Measurements from ENCODE around the gene FES.

FES gene

DNA sequence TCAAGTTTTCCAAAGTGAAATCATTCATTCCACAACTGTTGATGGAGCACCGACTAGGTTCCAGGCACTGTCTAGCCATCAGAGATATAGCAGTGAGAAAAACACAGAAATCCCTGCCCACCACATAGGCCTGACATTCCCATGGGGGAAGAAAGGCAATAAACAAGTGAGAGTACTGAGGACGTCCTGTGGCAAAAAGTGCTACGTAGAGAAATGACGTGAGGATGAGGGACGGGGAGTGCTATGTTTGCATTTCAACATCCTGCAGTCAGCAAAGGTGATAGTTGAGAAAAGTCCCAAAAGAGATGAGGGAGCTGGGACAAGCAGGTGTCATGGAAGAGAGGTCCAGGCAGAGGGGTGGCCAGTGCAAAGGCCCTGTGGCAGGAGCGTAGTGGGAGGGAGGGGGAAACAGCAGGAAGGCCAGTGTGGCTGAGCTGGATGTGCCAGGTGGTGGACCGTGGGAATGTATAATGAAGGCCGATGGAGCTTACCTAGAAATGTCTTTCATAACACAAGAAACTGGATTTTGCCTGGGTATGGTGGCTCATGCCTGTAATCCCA is 26.3 kb upstream of the FES start:
- H3K4me3 ChIP-seq (ENCODE audit: low read depth, low read length, poor library complexity, severe bottlenecking): no peak overlapping the region
- 0 out of 2 replicates have a peak, but pooled peaks cover 2% of the 10 kb centered on the region for H3K27me3 ChIP-seq (ENCODE audit: insufficient read depth, low read length)
- no peaks in the 10 kb centered on the region for H3K79me2 ChIP-seq (ENCODE audit: insufficient read depth, low read length)
- no peaks in the 10 kb centered on the region for H3F3A ChIP-seq (ENCODE audit: insufficient read depth, low read length)
- no peak overlapping the region for H3K4me2 ChIP-seq (ENCODE audit: low read length)
- H3K9ac ChIP-seq (ENCODE audit: low read length): no peak overlapping the region
- H4K20me1 ChIP-seq (ENCODE audit: insufficient read depth, low read length): no peaks in the 10 kb centered on the region
- H2AFZ ChIP-seq (ENCODE audit: low read length): no peak overlapping the region
- no peaks in the 10 kb centered on the region for H3K36me3 ChIP-seq (ENCODE audit: insufficient read depth, low read length)
- no peak overlapping the region for H3K27ac ChIP-seq (ENCODE audit: low read depth, low read length, poor library complexity, severe bottlenecking)
- no peak for TF ChIP-seq EZH2 (IDR thresholded peaks at IDR 0.05; ENCODE audit: borderline replicate concordance, low read length)
- TF ChIP-seq, protein P1, sequence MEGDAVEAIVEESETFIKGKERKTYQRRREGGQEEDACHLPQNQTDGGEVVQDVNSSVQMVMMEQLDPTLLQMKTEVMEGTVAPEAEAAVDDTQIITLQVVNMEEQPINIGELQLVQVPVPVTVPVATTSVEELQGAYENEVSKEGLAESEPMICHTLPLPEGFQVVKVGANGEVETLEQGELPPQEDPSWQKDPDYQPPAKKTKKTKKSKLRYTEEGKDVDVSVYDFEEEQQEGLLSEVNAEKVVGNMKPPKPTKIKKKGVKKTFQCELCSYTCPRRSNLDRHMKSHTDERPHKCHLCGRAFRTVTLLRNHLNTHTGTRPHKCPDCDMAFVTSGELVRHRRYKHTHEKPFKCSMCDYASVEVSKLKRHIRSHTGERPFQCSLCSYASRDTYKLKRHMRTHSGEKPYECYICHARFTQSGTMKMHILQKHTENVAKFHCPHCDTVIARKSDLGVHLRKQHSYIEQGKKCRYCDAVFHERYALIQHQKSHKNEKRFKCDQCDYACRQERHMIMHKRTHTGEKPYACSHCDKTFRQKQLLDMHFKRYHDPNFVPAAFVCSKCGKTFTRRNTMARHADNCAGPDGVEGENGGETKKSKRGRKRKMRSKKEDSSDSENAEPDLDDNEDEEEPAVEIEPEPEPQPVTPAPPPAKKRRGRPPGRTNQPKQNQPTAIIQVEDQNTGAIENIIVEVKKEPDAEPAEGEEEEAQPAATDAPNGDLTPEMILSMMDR (IDR thresholded peaks at IDR 0.05; ENCODE audit: low read length): no peak
- H3K4me1 ChIP-seq (ENCODE audit: insufficient read depth, low read length, severe bottlenecking): peaks cover 13% of the 10 kb centered on the region
- no peaks in the 10 kb centered on the region for H3K9me3 ChIP-seq (ENCODE audit: low read length)
- H3K9me2 ChIP-seq (ENCODE audit: low read depth, low read length): no peaks in the 10 kb centered on the region

DNA sequence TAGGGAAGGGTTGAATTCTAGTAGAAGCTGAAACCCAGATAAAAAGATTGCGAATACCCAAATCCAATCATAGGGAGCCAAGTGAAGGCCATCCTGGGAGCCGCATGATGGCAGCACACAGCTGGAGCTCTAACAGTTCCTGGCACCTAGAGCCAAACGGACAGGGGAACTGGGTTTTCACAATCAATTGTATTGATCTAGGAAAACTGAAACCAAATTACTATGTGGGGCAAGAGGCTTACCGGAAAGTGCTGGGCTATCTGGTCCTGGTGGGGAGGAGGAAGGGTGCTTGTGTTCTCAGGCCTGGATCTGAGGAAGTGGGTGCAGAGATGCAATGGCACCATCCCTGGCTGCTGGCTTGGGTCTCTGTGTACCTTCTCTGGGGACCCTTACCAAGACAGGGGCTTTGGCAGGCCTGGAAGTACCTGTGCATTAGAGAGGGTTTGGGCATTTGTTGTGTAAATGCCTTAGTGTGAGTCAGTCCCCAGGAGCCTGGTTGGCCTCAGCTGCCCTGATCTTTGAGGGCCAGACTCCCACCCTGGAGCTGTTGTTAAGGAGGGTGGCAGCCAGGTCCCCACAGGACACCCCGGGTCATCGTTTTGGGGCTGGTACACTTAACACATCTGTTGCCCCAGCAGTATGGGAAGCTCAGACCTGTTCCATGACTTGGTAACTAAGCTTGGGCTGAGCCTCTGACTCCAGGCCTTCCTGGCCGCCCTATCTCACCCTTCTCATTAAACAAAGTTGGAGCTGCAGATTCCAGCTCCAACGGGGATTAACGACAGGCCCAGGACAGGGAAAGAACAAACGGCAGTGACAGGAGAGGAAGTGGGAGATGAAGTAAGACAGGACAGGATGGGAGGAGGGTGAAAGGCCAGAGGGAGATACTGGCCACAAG is 24.8 kb upstream of the FES start:
- no peaks in the 10 kb centered on the region for H3K79me2 ChIP-seq (ENCODE audit: insufficient read depth, low read length)
- H3K4me1 ChIP-seq (ENCODE audit: insufficient read depth, low read length, severe bottlenecking): peaks cover 10% of the 10 kb centered on the region
- H4K20me1 ChIP-seq (ENCODE audit: insufficient read depth, low read length): no peaks in the 10 kb centered on the region
- no peaks in the 10 kb centered on the region for H3K36me3 ChIP-seq (ENCODE audit: insufficient read depth, low read length)
- no peak overlapping the region for H3K9ac ChIP-seq (ENCODE audit: low read length)
- H3K27ac ChIP-seq (ENCODE audit: low read depth, low read length, poor library complexity, severe bottlenecking): no peak overlapping the region
- H2AFZ ChIP-seq (ENCODE audit: low read length): no peak overlapping the region
- no peak overlapping the region for H3K4me2 ChIP-seq (ENCODE audit: low read length)
- 0 out of 2 replicates have a peak, but pooled peaks cover 5% of the 10 kb centered on the region for H3K27me3 ChIP-seq (ENCODE audit: insufficient read depth, low read length)
- H3F3A ChIP-seq (ENCODE audit: insufficient read depth, low read length): no peaks in the 10 kb centered on the region
- TF ChIP-seq, protein P1 (IDR thresholded peaks at IDR 0.05; ENCODE audit: low read length): no peak
- no peak for TF ChIP-seq EZH2 (IDR thresholded peaks at IDR 0.05; ENCODE audit: borderline replicate concordance, low read length)
- H3K9me2 ChIP-seq (ENCODE audit: low read depth, low read length): no peaks in the 10 kb centered on the region
- H3K4me3 ChIP-seq (ENCODE audit: low read depth, low read length, poor library complexity, severe bottlenecking): no peak overlapping the region
- H3K9me3 ChIP-seq (ENCODE audit: low read length): no peaks in the 10 kb centered on the region

DNA sequence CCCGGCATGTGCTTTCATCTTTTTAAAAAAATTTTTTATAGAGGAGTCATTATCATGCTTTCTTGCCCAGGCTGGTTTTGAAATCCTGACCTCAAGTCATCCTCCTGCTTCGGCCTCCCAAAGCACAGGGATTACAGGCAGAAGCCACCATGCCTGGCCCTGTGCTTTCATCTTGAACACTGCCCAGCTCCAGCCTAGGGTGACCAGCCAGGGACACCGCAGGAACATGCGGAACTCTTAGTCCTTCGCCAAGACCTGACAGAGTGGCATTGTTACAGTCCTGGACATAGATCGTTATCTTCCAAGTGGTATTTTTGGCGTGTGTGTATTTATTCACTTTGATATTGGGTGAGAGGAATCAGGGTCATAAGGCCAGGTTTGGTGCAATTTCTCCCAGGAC is 23.9 kb upstream of the FES start:
- H3K36me3 ChIP-seq (ENCODE audit: insufficient read depth, low read length): no peaks in the 10 kb centered on the region
- no peak overlapping the region for H3K27ac ChIP-seq (ENCODE audit: low read depth, low read length, poor library complexity, severe bottlenecking)
- H3K9me3 ChIP-seq (ENCODE audit: low read length): no peaks in the 10 kb centered on the region
- no peak overlapping the region for H3K4me2 ChIP-seq (ENCODE audit: low read length)
- TF ChIP-seq EZH2 (IDR thresholded peaks at IDR 0.05; ENCODE audit: borderline replicate concordance, low read length): no peak
- TF ChIP-seq, protein P1 (IDR thresholded peaks at IDR 0.05; ENCODE audit: low read length): no peak
- no peaks in the 10 kb centered on the region for H3K79me2 ChIP-seq (ENCODE audit: insufficient read depth, low read length)
- no peak overlapping the region for H2AFZ ChIP-seq (ENCODE audit: low read length)
- 0 out of 2 replicates have a peak, but pooled peaks cover 5% of the 10 kb centered on the region for H3K27me3 ChIP-seq (ENCODE audit: insufficient read depth, low read length)
- H3K9me2 ChIP-seq (ENCODE audit: low read depth, low read length): no peaks in the 10 kb centered on the region
- H3F3A ChIP-seq (ENCODE audit: insufficient read depth, low read length): no peaks in the 10 kb centered on the region
- H3K9ac ChIP-seq (ENCODE audit: low read length): no peak overlapping the region
- peaks cover 10% of the 10 kb centered on the region for H3K4me1 ChIP-seq (ENCODE audit: insufficient read depth, low read length, severe bottlenecking)
- no peaks in the 10 kb centered on the region for H4K20me1 ChIP-seq (ENCODE audit: insufficient read depth, low read length)
- no peak overlapping the region for H3K4me3 ChIP-seq (ENCODE audit: low read depth, low read length, poor library complexity, severe bottlenecking)

Measured in OCI-LY1 (cell line).